ENCODE measurements around the gene DHX30.
"Not testable (repeated sequence)": the region's sequence is repeated elsewhere in the genome, so short reads cannot be mapped to it uniquely, and the experiment has no call there.

DHX30 gene

GRCh38 chr3:47802734-47803479, at the start of gene DHX30:
Gene DHX30 (plus strand): TSS chr3:47803138. CDS start chr3:47810684, 7,546 bp downstream.
- peak; percentile 59 for TF ChIP-seq POLR2A (IDR thresholded peaks at IDR 0.05; ENCODE audit: low read depth, low read length)
- no peak for FAIRE-seq
- DNase-seq (ENCODE audit: insufficient read length, low spot score) = peak; percentile 90

DNA sequence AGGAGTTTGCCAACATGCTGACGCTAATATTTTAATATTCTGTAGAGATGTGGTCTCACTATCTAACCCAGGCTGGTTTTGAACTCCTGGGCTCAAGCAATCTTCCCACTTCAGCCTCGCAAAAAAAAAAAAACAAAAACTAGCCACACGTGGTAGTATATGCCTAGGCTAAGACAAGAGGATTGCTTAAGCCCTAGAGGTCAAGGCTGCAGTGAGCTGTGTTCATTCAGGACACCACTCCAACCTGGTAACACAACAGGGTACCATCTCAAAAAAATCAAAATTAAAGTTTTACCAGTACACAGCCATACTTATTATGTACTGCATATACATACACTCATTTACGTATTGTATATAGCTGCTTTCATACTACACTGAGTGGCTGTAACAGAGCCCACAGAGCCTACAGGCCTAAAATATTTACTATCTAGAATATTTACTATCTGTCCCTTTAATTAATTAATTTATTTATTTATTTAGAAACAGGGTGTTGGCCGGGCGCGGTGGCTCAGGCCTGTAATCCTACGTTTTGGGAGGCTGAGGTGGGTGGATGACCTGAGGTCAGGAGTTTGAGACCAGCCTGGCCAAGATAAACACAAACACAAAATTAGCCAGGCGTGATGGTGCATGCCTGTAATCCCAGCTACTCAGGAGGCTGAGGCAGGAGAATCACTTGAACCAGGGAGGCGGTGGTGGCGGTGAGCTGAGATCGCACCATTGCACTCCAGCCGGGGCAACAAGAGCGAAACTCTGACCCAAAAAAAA, 44.5 kb upstream of the DHX30 start:
- FAIRE-seq (no peak), DNase-seq (ENCODE audit: insufficient read length, low spot score) (no peak)

DNA sequence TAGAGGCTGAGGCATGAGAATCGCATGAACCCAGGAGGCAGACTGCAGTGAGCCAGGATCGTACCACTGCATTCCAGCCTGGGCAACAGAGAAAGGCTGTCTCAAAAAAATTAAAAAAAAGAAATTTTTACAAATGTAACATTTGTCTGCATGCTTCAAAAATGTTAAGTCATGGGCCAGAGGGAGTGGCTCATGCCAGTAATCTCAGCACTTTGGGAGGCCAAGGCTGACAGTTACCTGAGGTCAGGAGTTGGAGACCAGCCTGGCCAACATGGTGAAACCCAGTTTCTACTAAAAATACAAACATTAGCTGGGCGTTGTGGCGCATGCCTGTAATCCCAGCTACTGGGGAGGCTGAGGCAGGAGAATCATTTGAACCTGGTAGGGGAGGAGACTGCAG, 42.7 kb upstream of the DHX30 start:
- not testable (repeated sequence) for DNase-seq (ENCODE audit: insufficient read length, low spot score); FAIRE-seq

More for the DNA sequence above, 44.5 kb upstream of the DHX30 start:
- no peak for TF ChIP-seq POLR2A (IDR thresholded peaks at IDR 0.05; ENCODE audit: low read depth, low read length)

DNA sequence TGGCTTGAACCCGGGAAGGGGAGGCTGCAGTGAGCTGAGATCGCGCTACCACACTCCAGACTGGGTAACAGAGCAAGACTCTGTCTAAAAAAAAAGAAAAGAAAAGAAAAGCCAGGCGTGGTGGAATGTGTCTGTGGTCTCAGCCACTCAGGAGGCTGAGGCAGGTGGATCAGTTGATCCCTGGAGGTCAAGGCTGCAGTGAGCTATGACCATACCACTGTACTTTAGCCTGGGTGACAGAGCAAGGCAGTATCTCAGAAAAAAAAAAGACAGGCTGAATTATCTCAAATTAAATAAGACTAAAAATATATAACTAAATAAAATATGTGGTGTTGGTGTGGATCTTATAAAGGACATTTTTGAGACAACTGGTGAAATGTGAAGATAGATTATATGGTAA, 41.9 kb upstream of the DHX30 start:
- DNase-seq (ENCODE audit: insufficient read length, low spot score) (no peak), FAIRE-seq (no peak)
- no peak for TF ChIP-seq POLR2A (IDR thresholded peaks at IDR 0.05; ENCODE audit: low read depth, low read length)

- FAIRE-seq = no peak
- no peak for DNase-seq (ENCODE audit: insufficient read length, low spot score)
- no peak for TF ChIP-seq POLR2A (IDR thresholded peaks at IDR 0.05; ENCODE audit: low read depth, low read length)
Measured at GRCh38 chr3:47762233-47762632, 40.7 kb upstream of the DHX30 start.

DNA sequence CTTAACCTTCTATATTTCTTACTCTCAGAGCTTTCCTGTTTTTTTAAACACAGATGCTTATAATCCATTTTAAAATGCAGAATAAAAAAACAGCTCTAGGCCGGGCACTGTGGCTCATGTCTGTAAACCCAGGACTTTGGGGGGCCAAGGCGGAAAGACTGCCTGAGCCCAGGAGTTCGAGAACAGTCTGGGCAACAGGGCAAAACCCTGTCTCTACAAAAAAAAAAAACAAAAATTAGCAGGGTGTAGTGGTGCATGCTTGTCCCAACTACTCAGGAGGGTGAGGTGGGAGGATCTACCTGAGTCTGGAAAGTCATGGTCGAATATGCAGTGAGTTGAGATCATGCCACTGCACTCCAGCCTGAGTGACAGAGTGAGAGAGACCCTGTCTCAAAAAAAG, 36.8 kb upstream of the DHX30 start:
- DNase-seq (ENCODE audit: insufficient read length, low spot score) (no peak), FAIRE-seq (no peak)
- TF ChIP-seq POLR2A (IDR thresholded peaks at IDR 0.05; ENCODE audit: low read depth, low read length) = no peak

- no peak for TF ChIP-seq POLR2A (IDR thresholded peaks at IDR 0.05; ENCODE audit: low read depth, low read length)
- DNase-seq (ENCODE audit: insufficient read length, low spot score) (no peak), FAIRE-seq (no peak)
Measured at GRCh38 chr3:47772047-47772446, 30.9 kb upstream of the DHX30 start.

DNA sequence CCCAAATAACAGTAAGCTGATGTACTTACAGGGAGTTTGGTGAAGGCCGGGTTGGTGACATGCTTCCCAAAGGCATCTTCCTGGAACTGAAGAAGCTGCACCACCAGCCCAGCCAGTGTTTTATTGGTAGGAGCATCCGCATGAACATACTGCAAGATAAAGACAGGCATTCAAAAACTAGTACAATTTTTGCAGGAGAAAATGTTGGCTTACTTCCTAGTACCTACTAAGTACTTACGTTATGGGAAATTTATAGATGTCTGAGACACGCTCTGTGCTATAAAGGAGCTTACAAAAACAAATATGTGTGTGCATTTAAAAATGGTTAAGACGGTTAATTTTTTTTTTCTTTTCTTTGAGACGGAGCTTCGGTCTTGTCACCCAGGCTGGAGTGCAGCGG, 30.1 kb upstream of the DHX30 start:
- TF ChIP-seq POLR2A (IDR thresholded peaks at IDR 0.05; ENCODE audit: low read depth, low read length) = no peak
- DNase-seq (ENCODE audit: insufficient read length, low spot score) (no peak), FAIRE-seq (no peak)

DNA sequence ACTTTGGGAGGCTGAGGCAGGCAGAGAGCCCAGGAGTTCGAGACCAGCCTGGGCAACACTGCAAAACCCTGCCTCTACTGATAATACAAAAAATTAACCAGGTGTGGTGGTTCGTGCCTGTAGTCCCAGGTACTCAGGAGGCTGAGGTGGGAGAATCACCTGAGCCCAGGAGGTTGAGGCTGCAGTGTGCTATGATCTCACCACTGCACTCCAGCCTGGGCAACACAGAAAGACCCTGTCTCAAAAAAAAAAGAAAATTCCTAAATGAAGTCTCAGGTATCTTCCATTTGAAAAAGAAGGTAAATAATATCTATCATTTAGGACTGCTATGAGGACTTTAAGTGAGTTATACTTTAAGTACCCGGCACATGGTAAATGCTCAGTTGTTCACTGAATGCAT, 24.2 kb upstream of the DHX30 start:
- no peak for DNase-seq (ENCODE audit: insufficient read length, low spot score)
- no peak for TF ChIP-seq POLR2A (IDR thresholded peaks at IDR 0.05; ENCODE audit: low read depth, low read length)
- no peak for FAIRE-seq

- FAIRE-seq (no peak), DNase-seq (ENCODE audit: insufficient read length, low spot score) (peak; percentile 30)
- TF ChIP-seq POLR2A (IDR thresholded peaks at IDR 0.05; ENCODE audit: low read depth, low read length) = no peak
Measured at GRCh38 chr3:47780741-47781684, 21.9 kb upstream of the DHX30 start.

DNA sequence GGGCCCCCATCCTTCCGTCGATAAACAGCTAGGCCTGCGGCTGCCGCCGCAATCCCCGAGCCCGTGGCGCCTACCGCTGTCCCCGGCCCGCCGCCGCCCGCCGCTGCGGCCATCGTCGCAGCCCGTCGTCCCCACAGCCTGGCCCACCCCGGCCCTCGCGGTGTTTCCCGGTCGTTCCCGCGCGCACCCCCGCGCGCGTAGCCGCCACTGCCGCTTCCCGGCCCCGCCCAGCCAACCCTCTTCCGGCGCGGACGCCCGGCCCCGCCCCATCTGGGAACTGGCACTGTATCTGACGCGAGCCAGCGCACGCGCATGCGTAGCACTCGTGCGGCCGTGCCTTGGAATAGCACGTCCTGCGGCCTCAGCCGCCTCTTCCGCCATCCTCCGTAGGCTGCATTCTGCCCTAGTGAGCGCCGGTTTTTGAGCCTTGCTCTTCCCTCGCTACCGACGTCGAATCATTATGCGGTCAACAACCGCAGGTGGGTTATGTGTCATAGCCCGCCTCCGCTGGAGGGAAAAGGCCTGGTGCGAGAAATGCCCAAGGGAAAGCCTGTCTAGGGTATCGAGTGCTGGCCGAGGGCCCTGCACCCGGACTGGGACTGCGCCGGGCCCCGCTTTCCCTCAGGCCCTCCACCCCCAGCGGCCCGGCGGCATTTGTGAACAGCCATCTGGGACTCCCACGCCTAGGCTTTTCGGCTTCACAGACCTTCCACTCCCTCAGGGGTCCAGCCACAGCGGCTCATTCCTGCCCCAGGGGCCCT, 21.1 kb upstream of the DHX30 start, which contains the start of gene SMARCC1:
TSS of gene SMARCC1 (minus strand) at position 209 of the 761 bp plus-strand sequence. CDS start at position 113, 96 bp downstream.
- FAIRE-seq = peak; percentile 94
- DNase-seq (ENCODE audit: insufficient read length, low spot score) = peak; percentile 92
- peak; percentile 87 for TF ChIP-seq POLR2A (IDR thresholded peaks at IDR 0.05; ENCODE audit: low read depth, low read length)

GRCh38 chr3:47782446-47783308, 20.3 kb upstream of the DHX30 start:
- TF ChIP-seq POLR2A (IDR thresholded peaks at IDR 0.05; ENCODE audit: low read depth, low read length) = no peak
- FAIRE-seq (no peak), DNase-seq (ENCODE audit: insufficient read length, low spot score) (no peak)
